SK-N-SH treated with all-trans-retinoic acid at 6 μM for 48 hours (cell line): Measurements from ENCODE around the gene ATP6V1G1.

Experiments used
- ATAC-seq: fragments of 200-7000 bp; cut with Tn5 transposase; 3 replicates; pipeline ENCODE4 v1.9.1; 2020; ENCODE audit warnings: mild to moderate bottlenecking, moderate library complexity
- BACH2 ChIP-seq: fragments of 250-450 bp; sonication (Bioruptor Pico); IDR thresholded peaks from 2 replicates; pipeline ENCODE4 v1.9.0; 2021; ENCODE audit warnings: mild to moderate bottlenecking, borderline replicate concordance
- CREB5 ChIP-seq: fragments of 250-450 bp; sonication (Bioruptor Pico); IDR thresholded peaks from 2 replicates; pipeline ENCODE4 v1.5.1; 2020; ENCODE audit warnings: low read depth, mild to moderate bottlenecking, moderate library complexity
- CSDC2 ChIP-seq: fragments of 250-450 bp; sonication (Bioruptor Pico); IDR thresholded peaks from 2 replicates; pipeline ENCODE4 v1.5.0; 2020; ENCODE audit warnings: mild to moderate bottlenecking, moderate library complexity
- GLIS3 ChIP-seq: fragments of 250-450 bp; sonication (Bioruptor Pico); IDR thresholded peaks from 2 replicates; pipeline ENCODE4 v1.5.0; 2020; ENCODE audit warnings: mild to moderate bottlenecking, moderate library complexity
- ISL1 ChIP-seq: fragments of 250-450 bp; sonication (Bioruptor Pico); IDR thresholded peaks from 2 replicates; pipeline ENCODE4 v2.1.2; 2022; ENCODE audit warnings: mild to moderate bottlenecking, moderate library complexity
- OSR1 ChIP-seq: fragments of 250-450 bp; sonication (Bioruptor Pico); IDR thresholded peaks from 2 replicates; pipeline ENCODE4 v1.8.0; 2022; ENCODE audit warnings: moderate library complexity, mild to moderate bottlenecking, inconsistent platforms
- PPARA ChIP-seq: fragments of 250-450 bp; sonication (Bioruptor Pico); IDR thresholded peaks from 2 replicates; pipeline ENCODE4 v1.5.0; 2020; ENCODE audit warnings: mild to moderate bottlenecking, borderline replicate concordance
- TCF4 ChIP-seq: fragments of 250-450 bp; sonication (Bioruptor Pico); IDR thresholded peaks from 2 replicates; pipeline ENCODE4 v1.8.0; 2021; ENCODE audit warnings: mild to moderate bottlenecking, moderate library complexity, borderline replicate concordance
- TOX ChIP-seq: fragments of 250-450 bp; sonication (Bioruptor Pico); IDR thresholded peaks from 2 replicates; pipeline ENCODE4 v1.8.0; 2021; ENCODE audit warnings: mild to moderate bottlenecking, moderate library complexity, borderline replicate concordance
- ZC3H10 ChIP-seq: fragments of 250-450 bp; sonication (Bioruptor Pico); IDR thresholded peaks from 2 replicates; pipeline ENCODE4 v1.5.1; 2021; ENCODE audit warnings: mild to moderate bottlenecking, moderate library complexity
- ZFP3 ChIP-seq: fragments of 250-450 bp; sonication (Bioruptor Pico); IDR thresholded peaks from 2 replicates; pipeline ENCODE4 v1.5.0; 2020; ENCODE audit warnings: mild to moderate bottlenecking, moderate library complexity
- ZFP30 ChIP-seq: fragments of 450-650 bp; formaldehyde crosslinking; IDR thresholded peaks from 2 replicates; pipeline ENCODE4 v1.5.0; 2022; ENCODE audit warnings: mild to moderate bottlenecking, moderate library complexity
- ZNF70 ChIP-seq: fragments of 450-650 bp; formaldehyde crosslinking; IDR thresholded peaks from 2 replicates; pipeline ENCODE4 v1.5.0; 2020; ENCODE audit warnings: mild to moderate bottlenecking, moderate library complexity
- ZNF8 ChIP-seq: fragments of 450-650 bp; formaldehyde crosslinking; IDR thresholded peaks from 2 replicates; pipeline ENCODE4 v1.5.0; 2020; ENCODE audit warnings: mild to moderate bottlenecking, moderate library complexity
- TF ChIP-seq, protein P1 (sequence below): fragments of 250-450 bp; sonication (Bioruptor Pico); IDR thresholded peaks from 2 replicates; pipeline ENCODE4 v1.5.1; 2021; ENCODE audit warnings: mild to moderate bottlenecking, moderate library complexity
- TF ChIP-seq, protein P2 (sequence below): fragments of 250-450 bp; sonication (Bioruptor Pico); IDR thresholded peaks from 2 replicates; pipeline ENCODE4 v1.8.0; 2020; ENCODE audit warnings: mild to moderate bottlenecking, moderate library complexity, borderline replicate concordance
- TF ChIP-seq, protein P3 (sequence below): fragments of 250-450 bp; sonication (Bioruptor Pico); IDR thresholded peaks from 2 replicates; pipeline ENCODE4 v1.8.0; 2021; ENCODE audit warnings: low read depth, mild to moderate bottlenecking, moderate library complexity, borderline replicate concordance
- TF ChIP-seq, protein P4 (sequence below): fragments of 250-450 bp; sonication (Bioruptor Pico); IDR thresholded peaks from 2 replicates; pipeline ENCODE4 v1.5.0; 2020; ENCODE audit warnings: mild to moderate bottlenecking, moderate library complexity

Gene ATP6V1G1

DNA sequence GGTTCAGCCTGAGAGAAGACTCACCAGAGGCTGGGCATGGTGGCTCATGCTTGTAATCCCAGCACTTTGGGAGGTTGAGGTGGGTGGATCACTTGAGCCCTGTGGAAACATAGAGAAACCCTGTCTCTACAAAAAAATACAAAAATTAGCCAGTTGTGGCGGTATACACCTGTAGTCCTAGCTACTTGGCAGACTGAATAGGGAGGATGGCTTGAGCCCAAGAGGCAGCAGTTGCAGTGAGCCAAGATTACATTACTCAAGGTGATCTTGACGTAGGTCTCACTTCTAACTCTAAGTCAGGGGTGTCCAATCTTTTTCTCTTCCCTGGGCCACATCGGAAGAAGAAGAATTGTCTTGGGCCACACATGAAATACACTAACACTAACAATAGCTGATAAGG is 16.2 kb upstream of the ATP6V1G1 start:
- ATAC-seq = no peak
- TF ChIP-seq, protein P1, sequence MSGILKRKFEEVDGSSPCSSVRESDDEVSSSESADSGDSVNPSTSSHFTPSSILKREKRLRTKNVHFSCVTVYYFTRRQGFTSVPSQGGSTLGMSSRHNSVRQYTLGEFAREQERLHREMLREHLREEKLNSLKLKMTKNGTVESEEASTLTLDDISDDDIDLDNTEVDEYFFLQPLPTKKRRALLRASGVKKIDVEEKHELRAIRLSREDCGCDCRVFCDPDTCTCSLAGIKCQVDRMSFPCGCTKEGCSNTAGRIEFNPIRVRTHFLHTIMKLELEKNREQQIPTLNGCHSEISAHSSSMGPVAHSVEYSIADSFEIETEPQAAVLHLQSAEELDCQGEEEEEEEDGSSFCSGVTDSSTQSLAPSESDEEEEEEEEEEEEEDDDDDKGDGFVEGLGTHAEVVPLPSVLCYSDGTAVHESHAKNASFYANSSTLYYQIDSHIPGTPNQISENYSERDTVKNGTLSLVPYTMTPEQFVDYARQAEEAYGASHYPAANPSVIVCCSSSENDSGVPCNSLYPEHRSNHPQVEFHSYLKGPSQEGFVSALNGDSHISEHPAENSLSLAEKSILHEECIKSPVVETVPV = no peak
- TF ChIP-seq ZNF70 (no peak), BACH2 (CRISPR knock-in tag) (no peak), PPARA (CRISPR knock-in tag) (no peak), ISL1 (CRISPR knock-in tag) (no peak), TOX (CRISPR knock-in tag) (no peak), GLIS3 (CRISPR knock-in tag) (no peak), ZFP30 (no peak), ZFP3 (no peak), CSDC2 (CRISPR knock-in tag) (no peak), ZNF8 (no peak), ZC3H10 (CRISPR knock-in tag) (no peak), CREB5 (CRISPR knock-in tag) (no peak), TCF4 (CRISPR knock-in tag) (no peak)
- TF ChIP-seq, protein P2, sequence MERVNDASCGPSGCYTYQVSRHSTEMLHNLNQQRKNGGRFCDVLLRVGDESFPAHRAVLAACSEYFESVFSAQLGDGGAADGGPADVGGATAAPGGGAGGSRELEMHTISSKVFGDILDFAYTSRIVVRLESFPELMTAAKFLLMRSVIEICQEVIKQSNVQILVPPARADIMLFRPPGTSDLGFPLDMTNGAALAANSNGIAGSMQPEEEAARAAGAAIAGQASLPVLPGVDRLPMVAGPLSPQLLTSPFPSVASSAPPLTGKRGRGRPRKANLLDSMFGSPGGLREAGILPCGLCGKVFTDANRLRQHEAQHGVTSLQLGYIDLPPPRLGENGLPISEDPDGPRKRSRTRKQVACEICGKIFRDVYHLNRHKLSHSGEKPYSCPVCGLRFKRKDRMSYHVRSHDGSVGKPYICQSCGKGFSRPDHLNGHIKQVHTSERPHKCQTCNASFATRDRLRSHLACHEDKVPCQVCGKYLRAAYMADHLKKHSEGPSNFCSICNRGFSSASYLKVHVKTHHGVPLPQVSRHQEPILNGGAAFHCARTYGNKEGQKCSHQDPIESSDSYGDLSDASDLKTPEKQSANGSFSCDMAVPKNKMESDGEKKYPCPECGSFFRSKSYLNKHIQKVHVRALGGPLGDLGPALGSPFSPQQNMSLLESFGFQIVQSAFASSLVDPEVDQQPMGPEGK (CRISPR knock-in tag) = no peak
- TF ChIP-seq, protein P3, sequence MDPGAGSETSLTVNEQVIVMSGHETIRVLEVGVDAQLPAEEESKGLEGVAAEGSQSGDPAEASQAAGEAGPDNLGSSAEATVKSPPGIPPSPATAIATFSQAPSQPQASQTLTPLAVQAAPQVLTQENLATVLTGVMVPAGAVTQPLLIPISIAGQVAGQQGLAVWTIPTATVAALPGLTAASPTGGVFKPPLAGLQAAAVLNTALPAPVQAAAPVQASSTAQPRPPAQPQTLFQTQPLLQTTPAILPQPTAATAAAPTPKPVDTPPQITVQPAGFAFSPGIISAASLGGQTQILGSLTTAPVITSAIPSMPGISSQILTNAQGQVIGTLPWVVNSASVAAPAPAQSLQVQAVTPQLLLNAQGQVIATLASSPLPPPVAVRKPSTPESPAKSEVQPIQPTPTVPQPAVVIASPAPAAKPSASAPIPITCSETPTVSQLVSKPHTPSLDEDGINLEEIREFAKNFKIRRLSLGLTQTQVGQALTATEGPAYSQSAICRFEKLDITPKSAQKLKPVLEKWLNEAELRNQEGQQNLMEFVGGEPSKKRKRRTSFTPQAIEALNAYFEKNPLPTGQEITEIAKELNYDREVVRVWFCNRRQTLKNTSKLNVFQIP = no peak
- TF ChIP-seq, protein P4, sequence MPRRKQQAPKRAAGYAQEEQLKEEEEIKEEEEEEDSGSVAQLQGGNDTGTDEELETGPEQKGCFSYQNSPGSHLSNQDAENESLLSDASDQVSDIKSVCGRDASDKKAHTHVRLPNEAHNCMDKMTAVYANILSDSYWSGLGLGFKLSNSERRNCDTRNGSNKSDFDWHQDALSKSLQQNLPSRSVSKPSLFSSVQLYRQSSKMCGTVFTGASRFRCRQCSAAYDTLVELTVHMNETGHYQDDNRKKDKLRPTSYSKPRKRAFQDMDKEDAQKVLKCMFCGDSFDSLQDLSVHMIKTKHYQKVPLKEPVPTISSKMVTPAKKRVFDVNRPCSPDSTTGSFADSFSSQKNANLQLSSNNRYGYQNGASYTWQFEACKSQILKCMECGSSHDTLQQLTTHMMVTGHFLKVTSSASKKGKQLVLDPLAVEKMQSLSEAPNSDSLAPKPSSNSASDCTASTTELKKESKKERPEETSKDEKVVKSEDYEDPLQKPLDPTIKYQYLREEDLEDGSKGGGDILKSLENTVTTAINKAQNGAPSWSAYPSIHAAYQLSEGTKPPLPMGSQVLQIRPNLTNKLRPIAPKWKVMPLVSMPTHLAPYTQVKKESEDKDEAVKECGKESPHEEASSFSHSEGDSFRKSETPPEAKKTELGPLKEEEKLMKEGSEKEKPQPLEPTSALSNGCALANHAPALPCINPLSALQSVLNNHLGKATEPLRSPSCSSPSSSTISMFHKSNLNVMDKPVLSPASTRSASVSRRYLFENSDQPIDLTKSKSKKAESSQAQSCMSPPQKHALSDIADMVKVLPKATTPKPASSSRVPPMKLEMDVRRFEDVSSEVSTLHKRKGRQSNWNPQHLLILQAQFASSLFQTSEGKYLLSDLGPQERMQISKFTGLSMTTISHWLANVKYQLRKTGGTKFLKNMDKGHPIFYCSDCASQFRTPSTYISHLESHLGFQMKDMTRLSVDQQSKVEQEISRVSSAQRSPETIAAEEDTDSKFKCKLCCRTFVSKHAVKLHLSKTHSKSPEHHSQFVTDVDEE = no peak

- no peak for ATAC-seq
- TF ChIP-seq, protein P1 = no peak
- TF ChIP-seq, protein P4 = no peak
- no peak for TF ChIP-seq OSR1 (CRISPR knock-in tag)
Observed at GRCh38 chr9:114572199-114572598, 15.4 kb upstream of the ATP6V1G1 start.
